GM12878 (cell line): ENCODE results near the gene ATG9B. TPM values are rescaled to one million over a fixed set of nuclear protein-coding genes. Genes with fewer than 3 reads are reported as not detected.
A peak's percentile ranks its signal among the peaks of the same experiment; 100 is the strongest.

Source experiments
- CHD2 ChIP-seq: IDR thresholded peaks from 2 replicates; pipeline ENCODE4 v1.6.1; 2011; ENCODE audit warnings: low read depth, low read length, improper control_type of control experiment, borderline replicate concordance
- CREB1 ChIP-seq: IDR thresholded peaks from 2 replicates; pipeline ENCODE4 v1.6.1; 2012; ENCODE audit warnings: low read depth, mild to moderate bottlenecking, inconsistent platforms
- CREM ChIP-seq: IDR thresholded peaks from 2 replicates; pipeline ENCODE4 v1.6.1; 2014; ENCODE audit warnings: antibody characterized with exemption, low read depth
- CTCF ChIP-seq, 3 experiments: IDR thresholded peaks in 2 of 3; conservative IDR thresholded peaks in 1 of 3; 2 replicates each; pipeline ENCODE4 v1.5.1; 2011; ENCODE audit warnings: low read depth in 3 of 3, low read length in 3 of 3, mild to moderate bottlenecking in 3 of 3, control low read depth in 2 of 3, moderate library complexity in 2 of 3, inconsistent platforms in 1 of 3, mixed read lengths in 1 of 3; ENCODE audit not compliant: control insufficient read depth in 2 of 3, insufficient read depth in 1 of 3; ENCODE audit errors: extremely low read depth in 1 of 3
- EP300 ChIP-seq, 2 experiments: fragments of 150-350 bp in 1 of 2; IDR thresholded peaks; 2 replicates each; pipeline ENCODE4 v1.6.1; 2011 to 2012; ENCODE audit warnings: low read depth in 2 of 2, low read length in 2 of 2, borderline replicate concordance in 1 of 2, improper control_type of control experiment in 1 of 2, inconsistent platforms in 1 of 2; ENCODE audit not compliant: control insufficient read depth in 1 of 2
- FOXK2 ChIP-seq: fragments of 450-650 bp; IDR thresholded peaks from 2 replicates; pipeline ENCODE4 v1.6.1; 2017; ENCODE audit warnings: mild to moderate bottlenecking, moderate library complexity
- FOXM1 ChIP-seq: IDR thresholded peaks from 2 replicates; pipeline ENCODE4 v1.6.1; 2012; ENCODE audit warnings: low read depth, mild to moderate bottlenecking, inconsistent platforms, low read length, moderate library complexity
- HCFC1 ChIP-seq: fragments of 150-350 bp; IDR thresholded peaks from 2 replicates; pipeline ENCODE4 v1.6.1; 2014; ENCODE audit warnings: low read length
- HDAC2 ChIP-seq: fragments of 200-600 bp; sonication (generic); IDR thresholded peaks from 2 replicates; pipeline ENCODE4 v1.6.1; 2017
- HDAC6 ChIP-seq: fragments of 200-600 bp; sonication (generic); IDR thresholded peaks from one replicate; pipeline ENCODE4 v1.8.0; 2017; ENCODE audit warnings: antibody characterized with exemption; ENCODE audit not compliant: unreplicated experiment
- IKZF1 ChIP-seq: fragments of 450-650 bp; conservative IDR thresholded peaks from 2 replicates; pipeline ENCODE4 v1.6.1; 2017; ENCODE audit warnings: antibody characterized with exemption, mild to moderate bottlenecking
- IRF3 ChIP-seq: fragments of 450-650 bp; IDR thresholded peaks from 2 replicates; pipeline ENCODE4 v1.6.1; 2014; ENCODE audit warnings: mild to moderate bottlenecking
- IRF5 ChIP-seq: fragments of 450-650 bp; IDR thresholded peaks from 2 replicates; pipeline ENCODE4 v1.6.1; 2017; ENCODE audit warnings: borderline replicate concordance
- NFXL1 ChIP-seq: fragments of 450-650 bp; IDR thresholded peaks from 2 replicates; pipeline ENCODE4 v1.6.1; 2017; ENCODE audit warnings: antibody characterized with exemption, mild to moderate bottlenecking, borderline replicate concordance
- PAX8 ChIP-seq: fragments of 450-650 bp; IDR thresholded peaks from 2 replicates; pipeline ENCODE4 v1.6.1; 2017; ENCODE audit warnings: mild to moderate bottlenecking, moderate library complexity
- RAD51 ChIP-seq: fragments of 450-650 bp; IDR thresholded peaks from 2 replicates; pipeline ENCODE4 v1.6.1; 2016; ENCODE audit warnings: moderate library complexity, mild to moderate bottlenecking, inconsistent platforms
- SIX5 ChIP-seq: IDR thresholded peaks from 2 replicates; pipeline ENCODE4 v1.6.1; 2011; ENCODE audit warnings: mild to moderate bottlenecking, low read depth, low read length, moderate library complexity; ENCODE audit not compliant: severe bottlenecking
- SMARCA5 ChIP-seq: fragments of 450-650 bp; IDR thresholded peaks from 2 replicates; pipeline ENCODE4 v1.6.1; 2017; ENCODE audit warnings: mild to moderate bottlenecking
- STAT1 ChIP-seq: fragments of 450-650 bp; conservative IDR thresholded peaks from 2 replicates; pipeline ENCODE4 v1.6.1; 2014; ENCODE audit warnings: antibody characterized with exemption, mild to moderate bottlenecking
- STAT3 ChIP-seq: IDR thresholded peaks from 2 replicates; pipeline ENCODE4 v1.6.1; 2011; ENCODE audit warnings: low read depth, low read length, improper control_type of control experiment
- WRNIP1 ChIP-seq: IDR thresholded peaks from 2 replicates; pipeline ENCODE4 v1.6.1; 2011; ENCODE audit warnings: low read depth, low read length, improper control_type of control experiment, borderline replicate concordance
- YY1 ChIP-seq: IDR thresholded peaks from 2 replicates; pipeline ENCODE4 v1.6.1; 2011; ENCODE audit warnings: low read depth, mild to moderate bottlenecking, low read length
- ZBTB40 ChIP-seq: fragments of 450-650 bp; IDR thresholded peaks from 2 replicates; pipeline ENCODE4 v1.6.1; 2016; ENCODE audit warnings: mild to moderate bottlenecking, moderate library complexity, borderline replicate concordance
- ZNF217 ChIP-seq: fragments of 450-650 bp; IDR thresholded peaks from 2 replicates; pipeline ENCODE4 v1.6.1; 2017; ENCODE audit warnings: antibody characterized with exemption, mild to moderate bottlenecking
- polyA plus RNA-seq, 11 experiments: library from polyadenylated mRNA; depleted of rRNA in 4 of 11; unstranded in 6 of 11; stranded (reverse) in 5 of 11; fragments of >200 nt; fragmentation: Nextera tagmentation in 4 of 11; fragmentation: Illumina TruSeq in 1 of 11; extraction: Ambion mirVana in 4 of 11; extraction: Trizol in 1 of 11; gene quantifications; 1 replicate in 1 of 11; 2 replicates in 10 of 11; pipeline versions ENCODE4 v1.2.1 to v1.2.3, GENCODE V29; 2011 to 2016; ENCODE audit warnings: inconsistent platforms in 2 of 11, missing spikeins in 2 of 11, low read depth in 1 of 11
- total RNA-seq, 4 experiments: library from RNA; depleted of rRNA in 3 of 4; stranded (reverse); fragments of >200 nt in 3 of 4; fragmentation: Illumina TruSeq in 1 of 4; extraction: Trizol in 1 of 4; gene quantifications; 2 replicates each; pipeline versions ENCODE4 v1.2.1 to v1.2.3, GENCODE V29; 2013 to 2021

ATG9B gene
- total and polyA plus RNA-seq, 10 of the 15 experiments (the other 5 are each of a cell fraction or from before 2014, with no cell fraction given), result 0.01 to 0.83 (median 0.12) TPM; not detected in 2

GRCh38 chr7:150992833-150993302, 31.4 kb downstream of the ATG9B start (continued):
- TF ChIP-seq ZBTB40 (no peak), CHD2 (no peak), STAT3 (no peak), RAD51 (no peak), ZNF217 (no peak), HCFC1 (peak; percentile 90), SMARCA5 (no peak), FOXK2 (no peak), PAX8 (no peak), YY1 (peak; percentile 57; the same call in 1 of the 2 replicates), IKZF1 (peak; percentile 51), EP300 (IDR thresholded peaks at IDR 0.05; ENCODE audit: borderline replicate concordance in 1 of 2, control insufficient read depth in 1 of 2, low read depth in 2 of 2, low read length in 2 of 2) (no peak), CREM (peak; percentile 59; the same call in 1 of the 2 replicates), HDAC2 (no peak), FOXM1 (no peak), HDAC6 (no peak), SIX5 (peak; percentile 95), IRF3 (no peak), IRF5 (no peak), CTCF (IDR thresholded peaks at IDR 0.05 in 2 of 3, conservative IDR thresholded peaks at IDR 0.05 in 1 of 3; ENCODE audit: control insufficient read depth in 2 of 3, extremely low read depth in 1 of 3, insufficient read depth in 1 of 3, low read depth in 3 of 3, low read length in 3 of 3) (no peak), NFXL1 (no peak), WRNIP1 (no peak), CREB1 (no peak), STAT1 (no peak)
- TF ChIP-seq, all 136 proteins: peak for 6
